GM12891 (cell line): ENCODE measurements around the gene GPRIN2.
"Not testable (repeated sequence)": the region's sequence is repeated elsewhere in the genome, so short reads cannot be mapped to it uniquely, and the experiment has no call there.

Source experiments
- POLR2A ChIP-seq: IDR thresholded peaks from 2 replicates; pipeline ENCODE4 v1.6.1; 2011; ENCODE audit warnings: low read depth, low read length, control low read depth
- POLR2AphosphoS5 ChIP-seq: IDR thresholded peaks from 2 replicates; pipeline ENCODE4 v1.6.1; 2011; ENCODE audit warnings: low read depth, low read length, control low read depth
- SPI1 ChIP-seq: IDR thresholded peaks from 2 replicates; pipeline ENCODE4 v1.6.1; 2011; ENCODE audit warnings: low read depth, low read length, control low read depth
- TAF1 ChIP-seq: IDR thresholded peaks from 2 replicates; pipeline ENCODE4 v1.6.1; 2011; ENCODE audit warnings: low read depth, low read length, control low read depth

DNA sequence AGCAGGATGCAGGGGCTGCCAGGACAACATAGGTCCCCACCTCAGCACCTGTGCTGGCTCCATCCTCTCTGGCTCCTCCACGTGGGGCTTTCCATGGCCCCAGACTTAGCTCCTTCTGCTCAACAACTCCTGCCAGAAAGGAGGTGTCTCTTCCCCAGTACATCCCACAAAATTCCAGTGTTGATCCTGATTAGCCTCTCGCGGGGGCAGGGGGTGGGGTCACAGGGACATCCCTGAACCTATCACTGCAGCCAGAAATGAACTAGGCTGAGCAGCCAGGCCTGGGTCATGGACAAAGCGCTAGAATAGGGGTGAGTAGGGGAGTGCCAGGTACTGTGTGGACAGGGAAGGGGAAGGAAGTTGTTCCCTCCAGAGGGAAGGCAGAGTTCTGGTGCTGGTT lies 17.4 kb upstream of the GPRIN2 start:
- TF ChIP-seq TAF1, POLR2AphosphoS5, POLR2A, SPI1: not testable (repeated sequence)
